ENCODE results near the gene FLT1. TPM values are rescaled to one million over a fixed set of nuclear protein-coding genes. Genes with fewer than 3 reads are reported as not detected.
A peak's percentile ranks its signal among the peaks of the same experiment; 100 is the strongest.

The FLT1 gene
- total and polyA plus RNA-seq, 2 experiments from 2014 or later, result 7.5 to 14.8 TPM

GRCh38 chr13:28473044-28473443 lies 21.9 kb downstream of the FLT1 start:
- Histone ChIP-seq H3K4me1 (ENCODE audit: low read depth) (peaks cover 30% of the 10 kb centered on the region), H3K27ac (no peak overlapping the region), H3K36me3 (no peaks in the 10 kb centered on the region), H3K9me3 (ENCODE audit: low read depth) (no peaks in the 10 kb centered on the region), H3K27me3 (no peaks in the 10 kb centered on the region), H3K4me3 (no peak overlapping the region)
- no peak for DNase-seq (ENCODE audit: low read depth in 1 of 2, low spot score in 1 of 2)
- no peak for TF ChIP-seq CTCF (IDR thresholded peaks at IDR 0.05; ENCODE audit: low read depth, low read length)

- no peaks in the 10 kb centered on the region for H3K27me3 ChIP-seq
- H3K27ac ChIP-seq, result no peak overlapping the region
- no peaks in the 10 kb centered on the region for H3K36me3 ChIP-seq
- H3K4me3 ChIP-seq, result no peak overlapping the region
- no peaks in the 10 kb centered on the region for H3K9me3 ChIP-seq (ENCODE audit: low read depth)
- peaks cover 13% of the 10 kb centered on the region for H3K4me1 ChIP-seq (ENCODE audit: low read depth)
- no peak for TF ChIP-seq CTCF (IDR thresholded peaks at IDR 0.05; ENCODE audit: low read depth, low read length)
- DNase-seq (ENCODE audit: low read depth in 1 of 2, low spot score in 1 of 2), result no peak
These were observed 23.5 kb downstream of the FLT1 start for GRCh38 chr13:28471421-28471820.

- no peak for TF ChIP-seq CTCF (IDR thresholded peaks at IDR 0.05; ENCODE audit: low read depth, low read length)
- H3K27ac ChIP-seq, result no peak overlapping the region
- no peaks in the 10 kb centered on the region for H3K27me3 ChIP-seq
- no peaks in the 10 kb centered on the region for H3K9me3 ChIP-seq (ENCODE audit: low read depth)
- DNase-seq (ENCODE audit: low read depth in 1 of 2, low spot score in 1 of 2), result peak in 1 of 2 donors; percentile 86
- no peak overlapping the region for H3K4me3 ChIP-seq
- no peaks in the 10 kb centered on the region for H3K36me3 ChIP-seq
- peaks cover 2% of the 10 kb centered on the region for H3K4me1 ChIP-seq (ENCODE audit: low read depth)
These were observed 24.6 kb downstream of the FLT1 start for GRCh38 chr13:28470296-28470695.

- Histone ChIP-seq H3K4me1 (ENCODE audit: low read depth) (peaks cover 2% of the 10 kb centered on the region), H3K27ac (no peak overlapping the region), H3K4me3 (no peak overlapping the region), H3K36me3 (no peaks in the 10 kb centered on the region), H3K27me3 (no peaks in the 10 kb centered on the region), H3K9me3 (ENCODE audit: low read depth) (no peaks in the 10 kb centered on the region)
- TF ChIP-seq CTCF (IDR thresholded peaks at IDR 0.05; ENCODE audit: low read depth, low read length), result no peak
- no peak for DNase-seq (ENCODE audit: low read depth in 1 of 2, low spot score in 1 of 2)
These were observed 25.6 kb downstream of the FLT1 start for GRCh38 chr13:28469316-28469715.

GRCh38 chr13:28468023-28468915 lies 26.7 kb downstream of the FLT1 start:
- Histone ChIP-seq H3K27me3 (no peaks in the 10 kb centered on the region), H3K4me3 (no peak overlapping the region), H3K9me3 (ENCODE audit: low read depth) (no peaks in the 10 kb centered on the region), H3K36me3 (no peaks in the 10 kb centered on the region), H3K4me1 (ENCODE audit: low read depth) (peaks cover 2% of the 10 kb centered on the region), H3K27ac (no peak overlapping the region)
- TF ChIP-seq CTCF (IDR thresholded peaks at IDR 0.05; ENCODE audit: low read depth, low read length), result no peak
- peak in 1 of 2 donors; percentile 52 for DNase-seq (ENCODE audit: low read depth in 1 of 2, low spot score in 1 of 2)

Measured in cardiac muscle cell (in vitro differentiated cells and primary cell).